ENCODE results near the gene CANX.

CANX gene

DNA sequence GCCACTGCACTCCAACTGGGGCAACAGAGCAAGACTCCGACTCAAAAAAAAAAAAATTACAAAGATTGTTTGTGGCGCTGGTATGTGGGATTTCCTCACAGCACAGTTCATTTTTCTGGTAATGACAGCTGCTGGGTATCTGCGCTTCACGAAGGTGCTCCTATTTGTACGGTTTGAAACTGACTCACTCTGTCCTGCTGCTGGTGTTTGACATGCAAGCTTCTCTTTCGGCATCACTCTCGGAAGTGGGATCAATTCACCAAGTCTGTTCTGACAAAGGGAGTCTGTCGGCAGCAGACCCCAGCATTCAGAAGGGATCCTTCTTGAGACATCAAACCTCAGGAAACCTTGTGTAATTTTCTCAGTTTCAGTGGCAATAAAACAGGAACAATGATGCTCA lies 60.2 kb downstream of the CANX start:
- no peak for DNase-seq (ENCODE audit: low read depth)

DNA sequence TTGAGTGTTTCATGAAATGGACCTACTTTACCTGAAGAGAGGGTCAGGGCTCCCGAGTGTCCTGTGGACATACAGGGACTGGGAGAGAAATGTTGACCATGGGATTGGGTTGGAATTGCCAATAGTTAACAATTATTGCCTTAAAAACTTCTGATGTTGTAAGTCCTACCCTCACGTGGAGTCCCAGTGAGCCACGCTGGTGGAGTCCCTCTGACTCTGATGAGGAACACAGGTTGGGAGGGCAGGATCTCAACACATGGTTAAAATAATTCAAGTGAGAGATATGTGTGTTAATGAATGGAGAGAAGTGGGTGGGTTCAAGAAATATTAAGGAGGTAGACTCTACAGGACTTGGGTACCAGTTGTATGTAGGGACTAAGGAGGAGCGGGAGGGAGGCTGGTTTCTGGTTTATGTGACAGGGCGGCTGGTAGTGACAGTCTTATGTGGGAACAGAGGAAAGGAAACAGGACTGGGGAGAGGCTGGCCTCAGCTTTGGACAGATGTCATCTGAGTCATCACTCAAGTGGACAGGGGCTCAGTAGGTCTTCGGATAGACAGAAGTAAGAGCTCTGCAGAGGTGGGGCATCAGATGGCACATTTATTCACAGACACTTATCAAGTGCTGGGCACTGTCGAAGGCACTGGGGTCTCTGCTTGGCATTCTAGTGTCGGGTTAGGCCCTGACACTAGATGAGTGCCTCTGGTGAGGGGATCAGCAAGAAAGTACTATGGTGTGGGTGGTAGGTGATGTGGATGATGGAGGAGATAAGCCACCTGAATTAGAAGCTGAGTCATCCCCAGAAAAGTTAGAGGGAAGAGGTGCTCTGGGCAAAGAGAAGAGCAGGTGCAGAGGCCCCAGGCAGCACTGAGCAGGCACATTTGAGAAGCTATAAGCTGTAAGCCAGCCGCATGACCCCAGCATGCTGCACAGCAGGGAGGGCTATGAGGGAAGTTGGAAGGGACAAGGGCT lies 61.1 kb downstream of the CANX start:
- no peak for DNase-seq (ENCODE audit: low read depth)

DNA sequence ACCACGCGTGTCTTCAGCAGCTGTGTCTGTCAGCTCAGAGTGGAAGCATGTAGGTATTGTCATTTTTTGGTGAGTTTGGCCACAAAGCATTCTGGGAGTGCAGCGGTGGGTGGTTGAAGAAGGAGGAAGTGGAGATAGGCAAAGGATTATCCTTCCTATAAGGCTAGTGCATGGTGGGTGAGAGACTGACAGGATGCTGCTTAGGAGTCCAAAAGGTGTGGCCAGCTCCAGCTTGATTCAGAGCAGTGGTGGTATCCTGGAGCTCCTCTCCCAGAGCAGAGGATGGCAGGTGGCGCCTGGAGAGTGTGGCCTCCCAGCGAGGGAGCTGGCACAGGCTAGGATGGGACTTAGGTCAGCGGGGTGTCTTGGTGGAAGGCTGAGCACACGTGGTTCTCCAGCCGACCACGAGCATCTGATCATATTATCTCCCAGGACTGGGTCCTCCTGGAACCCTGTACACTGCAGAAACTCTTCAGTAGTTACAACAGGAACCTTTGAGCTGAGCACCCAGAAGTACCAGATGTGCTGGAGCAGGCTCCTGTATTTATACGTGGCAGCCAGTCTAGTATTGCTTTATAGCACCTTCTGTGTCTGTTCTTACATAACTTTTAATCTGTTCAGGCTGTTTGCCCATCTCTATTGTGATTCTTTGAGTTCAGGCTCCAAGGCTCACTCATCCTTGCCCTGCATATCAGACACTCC lies 63.5 kb downstream of the CANX start:
- DNase-seq (ENCODE audit: low read depth): no peak

- DNase-seq (ENCODE audit: low read depth): no peak
These were observed 64.0 kb downstream of the CANX start for GRCh38 chr5:179762781-179763176.

DNA sequence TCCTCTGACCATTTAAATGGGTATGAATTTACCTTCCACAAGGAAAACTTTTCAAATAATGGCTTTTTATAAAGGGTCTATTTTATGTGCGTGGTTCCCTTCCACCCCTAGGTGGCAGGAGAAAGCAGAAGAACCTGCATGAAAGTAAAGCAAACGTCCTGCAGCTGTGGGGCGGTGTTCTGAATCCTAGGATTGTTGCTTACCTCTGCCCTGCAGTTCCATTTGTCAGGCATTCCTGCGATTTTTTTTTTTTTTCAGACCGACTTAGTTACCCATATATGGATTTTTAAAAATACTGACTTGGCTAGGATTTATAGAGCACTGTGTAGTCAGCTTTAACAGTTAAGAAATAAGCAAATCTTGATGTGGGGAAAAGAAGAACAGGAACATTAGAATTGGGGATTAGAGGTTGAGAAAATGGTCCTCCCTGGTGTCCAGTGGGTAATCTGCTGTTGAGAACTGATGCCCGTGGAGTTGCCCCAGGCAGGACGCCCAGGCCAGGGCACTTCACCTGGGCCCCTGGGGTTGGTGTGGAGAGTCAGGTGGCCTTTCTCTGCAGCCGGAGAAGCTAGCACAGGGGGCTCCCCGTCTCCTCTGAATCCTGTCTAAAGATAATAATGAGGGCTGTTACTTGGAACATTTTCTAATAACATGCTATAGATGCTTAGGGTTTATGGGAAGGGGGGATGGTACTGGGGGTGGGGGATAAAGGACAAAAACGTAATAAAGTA lies 64.6 kb downstream of the CANX start:
- peak; percentile 18 for DNase-seq (ENCODE audit: low read depth)

DNA sequence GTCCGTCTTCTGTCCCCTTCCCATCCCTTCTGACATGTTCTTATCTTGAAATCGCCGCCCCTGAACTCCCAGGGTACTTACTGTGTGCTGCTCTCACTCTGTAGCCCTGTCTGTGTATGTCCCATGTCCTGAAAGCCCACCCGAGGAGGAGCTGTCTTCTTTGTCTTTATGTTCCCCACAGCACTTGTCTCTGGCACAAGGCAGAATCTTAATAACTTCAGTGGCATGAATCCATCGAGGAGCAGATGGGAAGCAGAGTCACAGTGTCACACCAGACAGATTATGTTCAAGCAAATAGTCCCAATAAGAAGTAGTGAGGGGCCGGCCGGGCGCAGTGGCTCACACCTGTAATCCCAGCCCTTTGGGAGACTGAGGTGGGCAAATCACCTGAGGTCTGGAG lies 65.3 kb downstream of the CANX start:
- DNase-seq (ENCODE audit: low read depth): no peak

GRCh38 chr5:179765400-179765799 lies 66.6 kb downstream of the CANX start:
- DNase-seq (ENCODE audit: low read depth): no peak

DNA sequence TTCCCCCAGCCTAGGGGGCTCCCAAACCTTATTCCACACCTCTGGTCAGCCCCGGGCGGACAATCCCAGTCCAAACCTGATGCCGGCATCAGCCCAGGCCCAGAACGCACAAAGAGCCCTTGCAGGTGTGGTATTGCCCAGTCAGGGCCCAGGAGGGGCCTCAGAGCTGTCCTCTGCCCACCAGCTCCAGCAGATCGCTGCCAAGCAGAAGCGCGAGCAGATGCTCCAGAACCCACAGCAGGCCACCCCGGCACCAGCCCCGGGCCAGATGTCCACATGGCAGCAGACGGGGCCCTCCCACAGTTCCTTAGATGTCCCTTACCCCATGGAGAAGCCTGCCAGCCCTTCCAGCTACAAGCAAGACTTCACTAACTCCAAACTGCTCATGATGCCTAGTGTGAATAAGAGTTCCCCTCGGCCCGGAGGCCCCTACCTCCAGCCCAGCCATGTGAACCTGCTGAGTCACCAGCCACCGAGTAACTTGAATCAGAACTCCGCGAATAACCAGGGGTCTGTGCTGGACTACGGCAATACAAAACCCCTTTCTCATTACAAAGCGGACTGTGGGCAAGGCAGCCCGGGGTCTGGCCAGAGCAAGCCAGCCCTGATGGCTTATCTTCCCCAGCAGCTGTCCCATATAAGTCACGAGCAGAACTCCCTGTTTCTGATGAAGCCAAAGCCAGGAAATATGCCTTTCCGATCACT lies 67.4 kb downstream of the CANX start:
- DNase-seq (ENCODE audit: low read depth): no peak

GRCh38 chr5:179766726-179767455 lies 68.1 kb downstream of the CANX start:
- DNase-seq (ENCODE audit: low read depth): no peak

DNA sequence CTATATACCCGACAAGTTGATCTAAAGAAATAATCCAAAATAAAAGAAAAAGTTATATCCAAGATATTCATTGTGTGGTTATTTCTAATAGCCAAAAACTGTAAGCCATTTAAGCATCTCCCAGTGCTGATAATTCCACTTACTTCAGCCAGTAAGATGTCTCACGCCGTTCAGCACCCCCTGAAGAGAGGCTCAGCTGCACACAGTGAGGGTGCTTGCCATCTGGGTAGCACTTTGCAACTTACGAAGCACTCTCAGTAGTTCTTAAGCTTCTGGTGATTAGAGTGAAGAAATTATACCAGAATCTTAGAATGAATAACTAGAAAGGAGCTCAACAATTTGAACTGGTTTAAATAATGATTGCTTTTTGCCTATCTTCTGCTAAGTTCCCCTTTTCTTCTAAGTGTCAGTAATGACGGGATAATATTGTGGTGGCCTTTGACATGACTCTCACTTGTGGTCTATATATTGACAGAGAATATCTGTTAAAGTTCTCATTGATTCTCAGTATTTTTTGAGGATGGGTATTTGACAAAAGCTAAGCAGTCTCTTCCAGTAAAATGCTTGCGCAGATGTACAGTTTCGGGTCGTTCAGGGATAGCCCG lies 68.8 kb downstream of the CANX start:
- DNase-seq (ENCODE audit: low read depth): no peak

DNA sequence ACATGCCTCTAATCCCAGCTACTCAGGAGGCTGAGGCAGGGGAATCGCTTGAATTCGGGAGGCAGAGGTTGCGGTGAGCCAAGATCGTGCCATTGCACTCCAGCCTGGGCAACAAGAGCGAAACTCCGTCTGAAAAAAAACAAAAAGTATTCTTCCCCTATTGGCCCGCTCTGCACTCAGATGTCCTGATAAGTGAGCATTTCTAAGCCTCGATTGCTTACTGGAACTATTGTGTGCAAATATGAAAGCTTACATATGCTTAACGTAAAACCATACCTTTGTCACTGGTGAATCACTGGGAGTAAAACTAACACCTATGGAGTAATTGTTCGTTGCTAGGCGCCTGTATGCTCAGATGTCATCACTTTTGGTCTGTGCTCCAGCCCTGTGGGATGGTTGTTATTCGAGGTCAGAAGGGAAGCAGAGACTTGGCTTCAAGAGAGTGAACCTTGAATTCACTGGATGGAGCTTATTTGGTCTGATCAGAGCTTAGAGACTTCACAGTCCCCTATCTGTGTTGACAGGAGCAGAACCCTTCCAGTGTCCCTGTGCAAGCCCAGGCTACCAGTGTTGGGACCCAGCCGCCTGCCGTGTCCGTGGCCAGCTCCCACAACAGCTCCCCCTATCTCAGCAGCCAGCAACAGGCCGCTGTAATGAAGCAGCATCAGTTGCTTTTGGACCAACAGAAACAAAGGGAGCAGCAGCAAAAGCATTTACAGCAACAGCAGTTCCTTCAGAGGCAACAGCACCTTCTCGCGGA lies 69.7 kb downstream of the CANX start:
- DNase-seq (ENCODE audit: low read depth): no peak

DNA sequence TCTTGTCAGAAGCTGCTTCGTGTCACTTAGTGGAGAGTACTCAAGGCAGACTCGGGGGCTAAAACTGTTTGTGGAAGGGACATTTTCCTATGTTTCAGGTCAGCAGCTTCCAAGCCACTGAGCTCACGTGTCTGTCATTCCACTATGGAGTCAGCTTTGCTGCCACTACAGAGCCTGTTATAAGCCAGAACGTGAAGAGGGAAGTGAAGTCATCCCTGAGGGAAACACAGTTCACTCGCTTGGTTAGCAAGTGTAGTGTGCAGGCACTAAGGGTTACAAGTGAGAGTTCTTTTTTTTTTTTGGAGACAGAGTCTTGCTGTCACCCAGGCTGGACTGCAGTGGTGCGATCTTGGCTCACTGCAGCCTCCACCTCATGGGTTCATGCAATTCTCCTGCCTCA lies 70.5 kb downstream of the CANX start:
- no peak for DNase-seq (ENCODE audit: low read depth)

DNA sequence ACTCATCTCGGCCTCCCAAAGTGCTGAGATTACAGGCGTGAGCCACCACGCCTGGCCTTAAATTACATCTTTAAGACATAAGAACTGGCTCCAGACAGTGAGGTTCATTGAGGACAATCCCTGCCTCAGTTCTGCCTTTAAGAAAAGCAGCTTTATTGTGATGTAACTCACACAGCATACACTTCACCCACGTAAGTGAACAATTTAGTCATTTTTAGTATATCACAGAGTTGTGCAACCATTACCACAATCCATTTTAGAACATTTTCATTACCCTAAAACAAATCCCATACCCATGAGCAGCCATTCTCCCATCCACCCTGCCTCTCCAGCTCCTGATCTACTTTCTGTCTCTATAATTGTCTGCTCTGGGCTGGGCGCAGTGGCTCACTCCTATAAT lies 71.0 kb downstream of the CANX start:
- DNase-seq (ENCODE audit: low read depth): no peak

DNA sequence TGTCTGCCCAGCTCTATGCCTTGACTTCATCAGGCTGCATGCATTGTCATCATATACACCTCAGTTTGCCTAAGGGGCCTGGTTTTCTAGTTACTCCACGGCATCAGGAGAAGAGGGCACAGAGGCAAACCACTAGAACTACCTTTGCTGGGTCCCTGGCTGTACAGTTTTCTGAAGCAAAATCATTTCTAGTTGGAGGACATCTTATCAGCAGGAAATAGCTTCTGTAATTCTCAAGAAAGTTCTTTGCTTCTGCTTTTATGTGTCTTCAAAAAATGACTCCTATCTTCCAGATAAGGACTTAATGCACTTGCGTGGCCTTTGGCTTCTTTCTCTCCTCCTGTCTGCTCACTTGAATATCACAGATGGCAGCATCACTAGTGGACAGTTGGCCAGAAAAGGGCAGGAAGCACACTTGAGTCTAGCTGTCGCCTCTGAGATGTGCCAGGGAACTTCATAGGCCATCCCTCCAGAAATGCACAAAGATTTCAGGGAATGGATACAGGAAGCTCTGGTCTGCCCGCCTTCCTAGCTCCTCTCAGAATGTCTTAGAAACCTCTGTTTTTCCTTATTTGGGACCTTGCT lies 72.6 kb downstream of the CANX start:
- no peak for DNase-seq (ENCODE audit: low read depth)

GRCh38 chr5:179772351-179772750 lies 73.6 kb downstream of the CANX start:
- DNase-seq (ENCODE audit: low read depth): no peak

GRCh38 chr5:179773686-179774040 lies 74.9 kb downstream of the CANX start:
- no peak for DNase-seq (ENCODE audit: low read depth)

GRCh38 chr5:179774442-179774841 lies 75.7 kb downstream of the CANX start:
- no peak for DNase-seq (ENCODE audit: low read depth)

DNA sequence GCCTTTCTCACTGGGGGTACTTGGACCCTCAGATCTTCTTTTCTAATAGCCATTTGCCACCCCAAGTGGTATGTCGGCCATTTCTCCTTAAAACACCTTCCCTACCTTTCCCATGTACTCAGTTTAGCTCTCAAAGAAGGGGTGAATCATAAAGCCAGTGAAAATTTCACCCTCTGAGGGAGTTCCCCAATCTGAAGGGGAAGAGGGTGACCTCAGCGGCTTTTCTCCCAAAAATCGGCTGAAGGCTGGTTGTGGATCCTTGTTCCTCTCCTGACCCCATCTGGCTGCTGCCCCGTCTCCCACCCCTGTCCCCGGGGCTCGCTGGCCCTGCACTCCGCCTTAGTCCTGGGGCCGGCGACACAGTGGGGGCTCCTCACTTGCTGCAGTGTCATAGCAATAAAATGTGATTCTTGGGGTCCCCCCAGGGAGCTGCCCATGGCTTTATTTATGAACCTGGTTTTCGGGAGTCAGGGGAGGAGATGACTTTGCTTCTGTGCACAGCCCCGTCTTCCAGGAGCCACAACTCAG lies 77.7 kb downstream of the CANX start:
- no peak for DNase-seq (ENCODE audit: low read depth)

DNA sequence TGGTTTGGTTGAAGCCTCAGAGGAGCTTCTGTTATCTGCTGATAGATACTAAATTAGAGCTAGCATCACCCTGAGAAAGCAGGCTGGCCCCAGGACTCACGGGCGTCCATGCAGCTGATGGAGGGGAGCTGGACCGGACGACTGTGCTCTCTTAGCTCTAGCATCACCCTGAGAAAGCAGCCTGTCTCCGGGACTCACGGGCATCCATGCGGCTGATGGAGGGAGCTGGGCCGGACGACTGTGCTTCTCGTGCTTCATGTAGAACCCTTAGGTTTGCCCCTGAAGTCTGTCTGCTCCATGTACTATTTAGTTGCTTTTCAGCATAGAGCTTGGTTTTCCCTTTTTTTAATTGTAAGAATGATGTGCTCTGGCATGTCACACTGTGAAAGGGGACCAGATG lies 78.7 kb downstream of the CANX start:
- DNase-seq (ENCODE audit: low read depth): no peak

DNA sequence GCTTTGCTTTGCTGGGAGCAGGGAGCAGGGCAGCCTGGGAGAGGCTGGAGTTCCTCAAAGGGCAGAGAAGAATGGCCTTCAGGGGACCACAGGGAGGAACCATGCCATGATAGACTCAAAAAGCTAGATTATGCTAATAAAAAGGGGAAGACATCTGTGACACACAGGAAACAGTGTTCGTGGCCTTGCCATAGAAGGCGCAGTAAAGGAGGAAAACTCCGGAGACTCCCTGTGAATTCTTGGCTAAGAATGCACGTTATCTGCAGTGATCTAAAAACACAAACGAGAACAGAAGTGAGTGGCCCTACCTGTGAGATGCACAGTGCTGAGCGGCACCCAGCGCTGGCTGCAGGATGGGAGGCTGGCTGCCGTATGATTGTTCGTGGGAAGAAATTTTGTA lies 79.1 kb downstream of the CANX start:
- DNase-seq (ENCODE audit: low read depth): no peak

Data from T-helper 22 cell (primary cell).